Naive thymus-derived CD8-positive, alpha-beta T cell (primary cell): ENCODE measurements around the gene LOXL4. TPM values are rescaled to one million over a fixed set of nuclear protein-coding genes. Genes with fewer than 3 reads are reported as not detected.
"Not testable (repeated sequence)": the region's sequence is repeated elsewhere in the genome, so short reads cannot be mapped to it uniquely, and the experiment has no call there.

ENCODE experiments used
- ATAC-seq, 2 donors: fragments of 150-1000 bp; cut with Tn5 transposase in 1 of 2; sonication (Bioruptor Pico), chemical (Tn5 transposase) in 1 of 2; 1 replicate in 1 of 2; 2 replicates in 1 of 2; pipeline ENCODE4 v1.10.0; 2021; ENCODE audit warnings: mild to moderate bottlenecking in 2 of 2, moderate library complexity in 2 of 2
- POLR2A ChIA-PET: fragments of 350-600 bp; sonication (Branson Sonifier 250); formaldehyde crosslinking; loops from one replicate; lab custom pipeline; 2021; ENCODE audit warnings: antibody characterized with exemption; lab: Charles Lee
- DNase-seq, 10 donors: peaks; one replicate each; pipeline versions ENCODE4 v3.0.0 to v3.0.0-alpha.2; 2020 to 2022
- H3K27ac Mint-ChIP-seq, 10 donors: one replicate each; pipeline ENCODE4 v1.8.0; 2020 to 2022; ENCODE audit warnings: mild to moderate bottlenecking in 10 of 10, mixed read lengths in 10 of 10, moderate library complexity in 4 of 10, inconsistent platforms in 1 of 10
- H3K27me3 Mint-ChIP-seq, 5 donors: one replicate each; pipeline ENCODE4 v1.8.0; 2021 to 2022; ENCODE audit warnings: mixed read lengths in 5 of 5
- H3K36me3 Mint-ChIP-seq, 3 donors: one replicate each; pipeline ENCODE4 v1.8.0; 2020 to 2022; ENCODE audit warnings: mixed read lengths in 3 of 3, mild to moderate bottlenecking in 2 of 3, inconsistent platforms in 1 of 3
- H3K4me1 Mint-ChIP-seq, 4 donors: one replicate each; pipeline ENCODE4 v1.8.0; 2021 to 2022; ENCODE audit warnings: mixed read lengths in 4 of 4
- H3K4me3 Mint-ChIP-seq, 10 donors: one replicate each; pipeline ENCODE4 v1.8.0; 2020 to 2022; ENCODE audit warnings: mild to moderate bottlenecking in 10 of 10, mixed read lengths in 10 of 10, moderate library complexity in 6 of 10, inconsistent platforms in 1 of 10
- H3K9me3 Mint-ChIP-seq, 9 donors: one replicate each; pipeline ENCODE4 v1.8.0; 2020 to 2022; ENCODE audit warnings: mixed read lengths in 9 of 9, mild to moderate bottlenecking in 3 of 9, inconsistent platforms in 1 of 9, moderate library complexity in 1 of 9
- polyA plus RNA-seq, 3 donors: library from polyadenylated mRNA; unstranded; fragments of 300-500 nt; fragmentation: Illumina TruSeq; gene quantifications; one replicate each; pipeline ENCODE4 v1.2.3, GENCODE V29; 2021
- total RNA-seq, 8 experiments: library from RNA in 2 of 8; stranded (reverse) in 2 of 8; gene quantifications; one replicate each; pipeline ENCODE4 v1.2.3 and lab custom pipeline; 2021 to 2026

The LOXL4 gene
- total and polyA plus RNA-seq, 5 experiments from 2014 or later, result 0.12 TPM; not detected in 4

DNA sequence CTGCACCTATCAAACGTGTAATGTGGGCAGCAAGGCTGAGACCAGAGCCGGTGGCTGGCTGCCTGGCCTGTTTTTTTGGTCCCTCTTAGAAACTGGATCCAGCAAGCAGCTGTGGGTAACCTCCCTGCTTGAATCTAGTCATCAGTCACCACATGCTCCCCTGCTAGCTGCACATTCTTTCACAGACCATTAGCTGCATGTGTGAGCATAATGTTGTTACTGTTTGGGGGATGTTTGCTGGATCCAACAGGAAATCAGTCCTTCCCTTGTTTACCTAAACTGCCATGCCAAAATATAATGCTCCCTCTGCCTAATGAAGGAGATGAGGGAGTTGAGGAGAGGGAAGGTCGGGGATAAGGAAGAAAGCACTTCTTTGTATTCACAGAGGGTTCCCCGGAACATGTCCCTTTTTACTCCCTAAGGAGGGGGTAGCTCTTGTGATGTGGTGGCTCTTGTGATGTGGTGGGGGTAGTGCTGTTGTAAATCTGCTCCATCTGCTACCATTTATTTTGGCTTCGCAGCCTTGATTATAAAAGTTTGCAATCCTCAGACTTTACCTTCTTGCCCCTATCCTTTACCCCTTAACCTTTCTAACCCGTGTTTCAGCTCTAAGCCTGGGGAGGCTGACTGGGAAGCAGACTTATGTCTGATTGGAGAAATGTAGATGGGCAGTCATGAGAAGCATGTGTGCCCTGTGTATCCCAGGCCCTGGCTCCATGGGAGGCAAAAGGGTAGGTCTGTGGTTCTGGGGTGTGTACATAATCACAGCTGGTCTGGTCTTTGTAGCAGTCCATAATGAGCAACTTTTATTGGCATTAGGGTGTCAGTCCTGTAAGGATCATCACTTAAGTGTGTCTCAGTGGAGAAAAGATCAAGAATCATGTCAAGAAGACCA, 20.8 kb downstream of the LOXL4 start:
- ATAC-seq, result no peak
- POLR2A ChIA-PET, result no interaction called here
- Mint-ChIP-seq H3K4me1 (peaks cover 0 to 21% (median 13%) of the 10 kb centered on the region in 4 donors), H3K27ac (peak overlapping the region in 8 of 10 donors; percentile 8 to 86 (median 35)), H3K4me3 (no peak overlapping the region), H3K27me3 (no peaks in the 10 kb centered on the region), H3K9me3 (no peaks in the 10 kb centered on the region), H3K36me3 (peaks cover 6 to 75% (median 18%) of the 10 kb centered on the region in 3 donors)
- DNase-seq, result no peak

DNA sequence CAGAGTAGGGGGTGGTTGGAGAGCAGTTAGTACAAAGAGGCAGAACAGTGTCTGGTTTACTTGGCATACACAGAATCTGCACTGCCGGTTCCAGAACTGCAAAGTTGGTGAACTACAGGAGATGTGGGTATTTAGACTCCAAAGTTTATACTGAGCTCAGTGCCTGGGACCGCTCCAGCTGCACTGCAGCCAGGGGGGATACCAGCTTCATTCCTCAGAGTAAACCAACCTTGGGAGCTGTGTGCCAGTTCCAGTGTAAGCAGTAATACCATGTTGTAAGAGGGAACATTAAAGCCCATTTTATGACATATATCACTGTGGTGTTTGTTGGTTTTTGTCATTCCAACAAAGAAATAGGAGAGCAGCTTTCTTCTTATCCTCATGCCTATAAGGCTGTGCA, 23.4 kb downstream of the LOXL4 start:
- H3K36me3 Mint-ChIP-seq, result peaks cover 6 to 85% (median 25%) of the 10 kb centered on the region in 3 donors
- no peak overlapping the region for H3K27ac Mint-ChIP-seq
- H3K27me3 Mint-ChIP-seq, result no peaks in the 10 kb centered on the region

GRCh38 chr10:98244141-98244540, 23.9 kb downstream of the LOXL4 start:
- no peak overlapping the region for H3K27ac Mint-ChIP-seq
- peaks cover 0 to 21% (median 12%) of the 10 kb centered on the region in 4 donors for H3K4me1 Mint-ChIP-seq
- ATAC-seq, result no peak
- H3K4me3 Mint-ChIP-seq, result no peak overlapping the region
- H3K36me3 Mint-ChIP-seq, result peaks cover 6 to 85% (median 25%) of the 10 kb centered on the region in 3 donors
- POLR2A ChIA-PET, result no interaction called here
- no peaks in the 10 kb centered on the region for H3K9me3 Mint-ChIP-seq
- no peak for DNase-seq
- H3K27me3 Mint-ChIP-seq, result no peaks in the 10 kb centered on the region

More for the DNA sequence above, 23.4 kb downstream of the LOXL4 start:
- ATAC-seq (no peak), DNase-seq (no peak)
- POLR2A ChIA-PET, result no interaction called here
- Mint-ChIP-seq H3K4me1 (peaks cover 0 to 21% (median 12%) of the 10 kb centered on the region in 4 donors), H3K9me3 (no peaks in the 10 kb centered on the region), H3K4me3 (no peak overlapping the region)

DNA sequence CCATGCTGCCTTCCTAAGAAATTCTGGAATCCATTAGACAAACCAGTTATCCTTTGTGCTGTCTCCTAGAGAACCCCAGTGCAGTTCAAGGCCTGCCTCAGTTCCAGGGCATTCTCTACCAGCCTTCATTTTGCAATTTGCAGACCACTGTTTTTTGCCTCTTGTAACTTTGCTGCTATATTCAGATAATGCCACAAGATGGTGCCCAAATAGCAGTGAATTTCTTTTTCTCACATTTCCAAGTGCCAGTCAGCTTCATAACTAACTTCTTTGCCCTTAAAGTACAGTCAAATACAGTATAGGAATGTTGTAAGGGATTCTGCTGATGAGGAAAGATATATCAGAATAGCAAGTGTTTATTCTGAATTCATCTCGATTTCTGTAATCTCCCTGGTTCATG, 25.2 kb downstream of the LOXL4 start:
- Mint-ChIP-seq H3K4me1 (peaks cover 0 to 21% (median 12%) of the 10 kb centered on the region in 4 donors), H3K36me3 (peaks cover 6 to 86% (median 22%) of the 10 kb centered on the region in 3 donors)

DNA sequence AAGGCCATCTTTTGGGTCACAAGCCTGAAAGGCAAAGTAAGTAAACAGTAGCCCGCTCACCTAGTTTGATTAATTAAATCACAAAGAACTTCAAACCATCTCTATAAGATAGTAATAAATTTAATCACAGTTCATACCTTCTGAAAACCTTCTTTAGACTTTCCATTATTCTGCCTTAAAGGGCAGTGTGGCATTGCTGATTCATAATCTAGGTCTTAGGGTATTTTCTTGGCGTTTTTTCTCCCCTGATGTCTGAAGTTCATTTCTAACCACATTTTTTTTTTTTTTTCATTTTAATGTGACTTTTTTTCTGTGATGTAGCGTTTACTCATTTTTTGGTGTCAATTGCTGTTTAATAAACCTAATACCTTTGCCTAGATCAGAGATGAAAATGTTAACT, 27.5 kb downstream of the LOXL4 start:
- Mint-ChIP-seq H3K27me3 (no peaks in the 10 kb centered on the region), H3K36me3 (peaks cover 6 to 88% (median 24%) of the 10 kb centered on the region in 3 donors), H3K4me3 (no peak overlapping the region), H3K9me3 (no peaks in the 10 kb centered on the region), H3K27ac (no peak overlapping the region), H3K4me1 (peaks cover under 1 to 11% (median 3%) of the 10 kb centered on the region in 4 donors)
- POLR2A ChIA-PET, result no interaction called here
- DNase-seq, result no peak
- ATAC-seq, result no peak

More for the DNA sequence above, 25.2 kb downstream of the LOXL4 start:
- H3K27ac Mint-ChIP-seq, result peak overlapping the region in 1 of 10 donors; percentile 11
- ATAC-seq (no peak), DNase-seq (no peak)
- POLR2A ChIA-PET, result no interaction called here
- H3K4me3 Mint-ChIP-seq, result no peak overlapping the region
- no peaks in the 10 kb centered on the region for H3K9me3 Mint-ChIP-seq
- H3K27me3 Mint-ChIP-seq, result no peaks in the 10 kb centered on the region

GRCh38 chr10:98238391-98238790, 29.6 kb downstream of the LOXL4 start:
- Mint-ChIP-seq H3K27ac (no peak overlapping the region), H3K27me3 (no peaks in the 10 kb centered on the region), H3K36me3 (peaks cover 0 to 86% (median 22%) of the 10 kb centered on the region in 3 donors), H3K4me1 (peaks cover 0 to 4% (median 3%) of the 10 kb centered on the region in 4 donors), H3K9me3 (no peaks in the 10 kb centered on the region), H3K4me3 (no peak overlapping the region)
- ATAC-seq (no peak), DNase-seq (no peak)
- POLR2A ChIA-PET, result no interaction called here

DNA sequence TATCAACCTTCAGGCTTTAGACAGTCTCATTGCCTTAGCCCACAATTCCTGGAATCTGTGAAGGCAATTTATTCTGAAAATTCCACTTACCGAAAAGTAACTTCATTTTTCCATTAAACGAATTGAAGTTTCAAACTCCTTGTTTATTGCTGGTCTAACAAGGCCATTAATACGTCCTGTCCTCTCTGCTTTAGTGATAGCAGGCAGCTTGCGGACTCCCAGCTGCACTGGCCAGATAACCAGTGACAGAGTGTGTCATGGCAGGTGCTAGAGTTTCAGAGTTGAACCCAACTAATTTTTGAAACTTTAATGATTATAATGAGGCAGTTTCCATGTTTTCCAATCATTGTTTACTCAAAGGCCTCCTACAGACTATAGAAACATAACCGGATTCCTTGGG, 31.1 kb downstream of the LOXL4 start:
- Mint-ChIP-seq H3K36me3 (peaks cover 0 to 83% (median 27%) of the 10 kb centered on the region in 3 donors), H3K9me3 (no peaks in the 10 kb centered on the region), H3K27me3 (peaks cover 0 to under 1% (median 0%) of the 10 kb centered on the region in 5 donors), H3K4me1 (peaks cover 0 to 4% (median 3%) of the 10 kb centered on the region in 4 donors), H3K4me3 (no peak overlapping the region), H3K27ac (no peak overlapping the region)
- DNase-seq (no peak), ATAC-seq (no peak)
- POLR2A ChIA-PET, result no interaction called here

GRCh38 chr10:98235846-98236245, 32.1 kb downstream of the LOXL4 start:
- DNase-seq (no peak), ATAC-seq (no peak)
- H3K27ac Mint-ChIP-seq, result no peak overlapping the region
- POLR2A ChIA-PET, result no interaction called here
- peaks cover 0 to 4% (median 3%) of the 10 kb centered on the region in 4 donors for H3K4me1 Mint-ChIP-seq
- H3K27me3 Mint-ChIP-seq, result peaks cover 0 to 1% (median 0%) of the 10 kb centered on the region in 5 donors
- H3K4me3 Mint-ChIP-seq, result no peak overlapping the region
- H3K9me3 Mint-ChIP-seq, result no peaks in the 10 kb centered on the region
- peaks cover 0 to 82% (median 21%) of the 10 kb centered on the region in 3 donors for H3K36me3 Mint-ChIP-seq

DNA sequence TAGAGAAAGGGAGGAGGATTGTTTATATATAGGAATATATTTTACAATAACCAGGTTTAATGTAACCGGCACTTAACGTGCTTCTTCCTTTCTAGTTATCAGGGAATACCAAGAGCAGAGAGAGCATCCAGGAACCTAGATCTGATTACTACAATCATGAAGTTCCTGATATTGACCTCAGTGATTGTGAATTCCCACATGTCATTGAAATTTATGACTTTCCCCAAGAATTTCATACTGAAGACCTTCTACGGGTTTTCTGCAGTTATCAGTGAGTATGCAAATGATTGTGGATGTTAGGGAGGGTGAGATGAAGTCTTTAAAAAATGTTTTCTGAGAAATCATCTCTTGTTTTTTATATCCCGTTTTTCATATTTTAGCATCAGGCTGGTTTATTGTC, 36.6 kb downstream of the LOXL4 start:
- Mint-ChIP-seq H3K4me3 (no peak overlapping the region), H3K27ac (no peak overlapping the region), H3K4me1 (peaks cover 6 to 9% (median 7%) of the 10 kb centered on the region in 4 donors), H3K9me3 (peaks cover 0 to 4% (median 0%) of the 10 kb centered on the region in 9 donors), H3K27me3 (peaks cover 0 to 1% (median 0%) of the 10 kb centered on the region in 5 donors), H3K36me3 (peaks cover 5 to 54% (median 32%) of the 10 kb centered on the region in 3 donors)
- DNase-seq (no peak), ATAC-seq (no peak)
- POLR2A ChIA-PET, result no interaction called here

DNA sequence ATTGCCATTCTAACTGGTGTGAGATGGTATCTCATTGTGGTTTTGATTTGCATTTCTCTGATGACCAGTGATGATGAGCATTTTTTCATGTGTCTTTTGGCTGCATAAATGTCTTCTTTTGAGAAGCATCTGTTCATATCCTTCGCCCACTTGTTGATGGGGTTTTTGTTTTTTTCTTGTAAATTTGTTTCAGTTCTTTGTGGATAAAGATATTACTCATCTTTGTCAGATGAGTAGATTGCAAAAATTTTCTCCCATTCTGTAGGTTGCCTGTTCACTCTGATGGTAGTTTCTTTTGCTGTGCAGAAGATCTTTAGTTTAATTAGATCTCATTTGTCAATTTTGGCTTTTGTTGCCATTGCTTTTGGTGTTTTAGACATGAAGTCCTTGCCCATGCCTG, 39.7 kb downstream of the LOXL4 start:
- H3K9me3 Mint-ChIP-seq, POLR2A ChIA-PET, DNase-seq, H3K27me3 Mint-ChIP-seq, H3K27ac Mint-ChIP-seq, H3K4me3 Mint-ChIP-seq, ATAC-seq: not testable (repeated sequence)
- H3K36me3 Mint-ChIP-seq, result peaks cover 11 to 39% (median 38%) of the 10 kb centered on the region in 3 donors
- peaks cover 10 to 22% (median 18%) of the 10 kb centered on the region in 4 donors for H3K4me1 Mint-ChIP-seq

GRCh38 chr10:98227713-98228112, 40.3 kb downstream of the LOXL4 start:
- H3K4me1 Mint-ChIP-seq, result peaks cover 10 to 23% (median 19%) of the 10 kb centered on the region in 4 donors
- POLR2A ChIA-PET, H3K9me3 Mint-ChIP-seq, DNase-seq, H3K27me3 Mint-ChIP-seq, ATAC-seq, H3K27ac Mint-ChIP-seq, H3K4me3 Mint-ChIP-seq: not testable (repeated sequence)
- H3K36me3 Mint-ChIP-seq, result peaks cover 11 to 38% (median 34%) of the 10 kb centered on the region in 3 donors

DNA sequence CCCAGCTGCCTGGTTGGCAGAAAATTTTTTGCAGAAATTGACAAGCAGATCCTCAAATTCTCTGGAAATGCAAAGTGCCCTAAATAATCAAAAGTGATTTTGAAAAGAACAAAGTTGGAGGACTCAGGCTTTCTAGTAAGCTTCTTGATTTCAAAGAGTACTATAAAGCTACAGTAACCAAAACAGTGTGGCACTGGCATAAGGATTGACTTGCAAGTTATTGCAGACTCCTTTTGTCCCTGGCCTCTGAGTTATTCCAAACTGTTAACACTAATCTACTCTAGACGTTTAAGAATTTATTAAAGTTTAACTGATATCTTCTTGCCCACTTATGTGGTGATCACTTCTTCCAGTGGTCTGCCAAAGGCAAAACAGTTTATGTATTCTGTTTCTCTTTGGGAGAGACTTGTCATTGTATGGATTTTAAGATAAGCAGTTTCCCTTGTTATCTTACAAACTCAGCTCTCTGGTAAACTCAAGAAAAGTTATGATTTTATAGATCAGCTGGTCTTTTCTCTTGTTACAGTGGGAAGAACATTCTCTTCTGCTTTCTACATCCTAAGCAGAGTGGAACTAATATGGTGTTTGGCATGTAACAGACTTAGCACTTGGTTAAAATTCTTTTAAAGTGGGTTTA, 41.4 kb downstream of the LOXL4 start:
- peaks cover 11 to 35% (median 33%) of the 10 kb centered on the region in 3 donors for H3K36me3 Mint-ChIP-seq
- POLR2A ChIA-PET, result no interaction called here

GRCh38 chr10:98224996-98225395, 43.0 kb downstream of the LOXL4 start:
- POLR2A ChIA-PET, result no interaction called here
- Mint-ChIP-seq H3K4me3 (no peak overlapping the region), H3K4me1 (peaks cover 7 to 23% (median 13%) of the 10 kb centered on the region in 4 donors), H3K36me3 (peaks cover 12 to 37% (median 25%) of the 10 kb centered on the region in 3 donors), H3K9me3 (peaks cover 0 to 7% (median 2%) of the 10 kb centered on the region in 9 donors), H3K27me3 (no peaks in the 10 kb centered on the region), H3K27ac (peak overlapping the region in 2 of 10 donors; percentile 4 to 48)
- ATAC-seq (no peak), DNase-seq (no peak)

More for the DNA sequence above, 41.4 kb downstream of the LOXL4 start:
- Mint-ChIP-seq H3K4me3 (no peak overlapping the region), H3K4me1 (peaks cover 10 to 23% (median 19%) of the 10 kb centered on the region in 4 donors), H3K9me3 (peaks cover 0 to 5% (median 1%) of the 10 kb centered on the region in 9 donors), H3K27ac (no peak overlapping the region), H3K27me3 (no peaks in the 10 kb centered on the region)
- DNase-seq (no peak), ATAC-seq (no peak)
